Measurements from ENCODE around the gene FAM241A.
"Not testable (repeated sequence)": the region's sequence is repeated elsewhere in the genome, so short reads cannot be mapped to it uniquely, and the experiment has no call there.

Gene FAM241A

GRCh38 chr4:112140536-112140935, 4.7 kb upstream of the FAM241A start:
- DNase-seq: no peak

- no peak for DNase-seq
Measured at GRCh38 chr4:112141366-112142138, 3.7 kb upstream of the FAM241A start.

- DNase-seq: peak; percentile 38
Measured at GRCh38 chr4:112142182-112142581, 3.1 kb upstream of the FAM241A start.

- DNase-seq: no peak
Measured at GRCh38 chr4:112143781-112144180, 1.5 kb upstream of the FAM241A start.

- no peak for DNase-seq
Measured at GRCh38 chr4:112144546-112145325, 518 bp upstream of the FAM241A start.

- DNase-seq: peak; percentile 75
Measured at GRCh38 chr4:112145790-112146501, 692 bp downstream of the FAM241A start.

- DNase-seq: peak; percentile 26
Measured at GRCh38 chr4:112146502-112146813, 1.2 kb downstream of the FAM241A start.

GRCh38 chr4:112147697-112148096, 2.4 kb downstream of the FAM241A start:
- peak; percentile 18 for DNase-seq

- DNase-seq: no peak
Measured at GRCh38 chr4:112150920-112151319, 5.7 kb downstream of the FAM241A start.

- DNase-seq: no peak
Measured at GRCh38 chr4:112152521-112152920, 7.3 kb downstream of the FAM241A start.

- DNase-seq: no peak
Measured at GRCh38 chr4:112153211-112153791, 8.0 kb downstream of the FAM241A start.

- DNase-seq: no peak
Measured at GRCh38 chr4:112156112-112156511, 10.9 kb downstream of the FAM241A start.

GRCh38 chr4:112156553-112156952, 11.3 kb downstream of the FAM241A start:
- DNase-seq: no peak

- not testable (repeated sequence) for DNase-seq
Measured at GRCh38 chr4:112163706-112164105, 18.5 kb downstream of the FAM241A start.

- no peak for DNase-seq
Measured at GRCh38 chr4:112167794-112168193, 22.5 kb downstream of the FAM241A start.

GRCh38 chr4:112168719-112169500, 23.7 kb downstream of the FAM241A start:
- no peak for DNase-seq

GRCh38 chr4:112170451-112170993, 25.3 kb downstream of the FAM241A start:
- no peak for DNase-seq

- not testable (repeated sequence) for DNase-seq
Measured at GRCh38 chr4:112171051-112171763, 26.0 kb downstream of the FAM241A start.

- DNase-seq: no peak
Measured at GRCh38 chr4:112172180-112172579, 26.9 kb downstream of the FAM241A start.

GRCh38 chr4:112173593-112174558, 28.6 kb downstream of the FAM241A start:
- no peak for DNase-seq
